GM18499 (cell line): Measurements from ENCODE around the gene BRSK2.
"Not testable (repeated sequence)": the region's sequence is repeated elsewhere in the genome, so short reads cannot be mapped to it uniquely, and the experiment has no call there.

Source experiments
- ATAC-seq: cut with Tn5 transposase; IDR thresholded peaks from one replicate; pipeline ENCODE4 v1.9.1; 2021; ENCODE audit warnings: moderate number of reproducible peaks; ENCODE audit not compliant: insufficient read depth, unreplicated experiment

The BRSK2 gene

DNA sequence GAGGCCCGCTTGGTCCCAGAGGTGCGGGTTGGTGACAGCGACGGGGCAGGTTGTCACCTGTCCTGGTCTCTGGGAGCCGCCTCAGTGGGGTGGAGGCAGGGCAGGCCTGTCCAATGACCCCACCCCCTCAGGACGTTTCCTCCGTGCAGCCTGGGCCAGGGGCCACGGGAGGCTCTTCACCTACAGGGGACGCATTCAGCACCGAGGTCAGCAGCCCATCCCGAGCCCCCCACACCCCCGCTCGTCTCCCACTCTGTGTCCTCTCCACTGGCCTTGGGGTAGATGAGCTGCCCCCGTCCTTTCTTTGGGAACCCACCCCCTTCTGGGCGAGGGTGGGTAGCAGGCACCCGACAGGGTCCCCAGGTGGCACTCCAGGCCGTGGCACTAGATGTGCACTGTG, 35.7 kb downstream of the BRSK2 start:
- no peak for ATAC-seq

DNA sequence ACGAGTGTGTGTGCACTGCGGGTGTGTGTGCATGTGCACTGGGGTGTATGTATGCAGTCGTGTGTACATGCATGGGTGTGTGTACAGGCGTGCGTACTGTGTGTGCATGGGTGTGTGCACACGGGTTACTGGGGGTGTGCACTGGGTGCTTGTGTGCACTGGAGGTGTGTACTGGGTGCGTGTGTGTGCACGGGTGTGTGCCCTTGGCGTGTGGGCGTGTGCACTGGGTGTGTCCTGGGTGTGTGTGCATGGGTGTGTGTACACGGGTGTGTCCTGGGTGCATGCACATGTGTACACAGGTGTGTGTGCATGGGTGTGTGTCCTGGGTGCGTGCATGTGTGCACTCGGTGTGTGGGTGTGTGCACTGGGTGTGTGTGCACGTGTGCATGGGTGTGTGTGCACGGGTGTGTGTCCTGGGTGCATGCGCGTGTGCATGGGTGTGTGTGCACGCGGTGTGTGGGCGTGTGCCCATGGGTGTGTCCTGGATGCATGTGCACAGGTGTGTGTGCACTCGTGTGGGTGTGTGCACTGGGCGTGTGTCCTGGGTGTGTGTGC, 39.1 kb downstream of the BRSK2 start:
- no peak for ATAC-seq

DNA sequence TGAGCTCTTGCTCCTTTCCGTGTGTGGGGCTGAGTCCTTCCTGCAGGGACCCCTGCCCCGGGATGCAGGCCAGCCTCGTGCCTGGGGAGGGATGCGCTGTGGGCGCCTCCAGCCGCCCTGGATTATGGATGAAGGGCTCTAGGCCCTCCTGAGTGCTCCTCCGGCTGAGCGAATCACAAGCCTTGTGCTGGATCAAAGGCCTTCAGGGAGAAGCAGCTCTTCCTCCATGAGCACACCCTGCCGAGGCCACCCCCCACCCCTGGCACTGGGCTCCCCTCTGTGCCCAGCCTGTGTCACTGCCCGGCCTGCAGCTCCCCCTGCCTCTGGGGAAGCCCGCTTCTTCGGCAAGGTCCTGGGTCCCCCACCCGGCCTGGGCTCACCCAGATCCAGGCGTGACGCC, 43.8 kb downstream of the BRSK2 start:
- no peak for ATAC-seq

DNA sequence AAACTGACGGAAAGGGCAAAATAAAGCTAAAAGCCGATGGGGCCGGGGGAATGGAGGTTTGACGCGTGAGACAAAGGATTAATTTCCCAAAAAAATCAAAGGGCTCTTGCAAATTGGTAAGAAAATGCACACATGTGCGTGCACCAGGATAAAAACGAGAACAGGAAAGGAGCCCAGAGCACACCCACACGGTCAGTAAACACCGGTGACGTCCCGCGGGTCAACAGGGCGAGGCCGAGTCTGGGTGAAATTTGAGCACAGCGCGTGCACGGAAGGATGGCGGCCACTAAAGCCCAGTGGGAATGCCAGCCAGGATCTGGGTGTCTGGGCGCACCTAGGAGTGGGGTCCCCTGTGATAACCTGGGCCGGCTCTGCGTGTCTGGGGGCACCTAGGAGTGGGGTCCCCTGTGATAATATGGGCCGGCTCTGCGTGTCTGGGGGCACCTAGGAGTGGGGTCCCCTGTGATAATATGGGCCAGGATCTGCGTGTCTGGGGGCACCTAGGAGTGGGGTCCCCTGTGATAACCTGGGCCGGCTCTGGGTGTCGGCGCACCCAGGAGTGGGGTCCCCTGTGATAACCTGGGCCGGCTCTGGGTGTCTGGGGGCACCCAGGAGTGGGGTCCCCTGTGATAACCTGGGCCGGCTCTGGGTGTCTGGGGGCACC, 44.4 kb downstream of the BRSK2 start:
- no peak for ATAC-seq

DNA sequence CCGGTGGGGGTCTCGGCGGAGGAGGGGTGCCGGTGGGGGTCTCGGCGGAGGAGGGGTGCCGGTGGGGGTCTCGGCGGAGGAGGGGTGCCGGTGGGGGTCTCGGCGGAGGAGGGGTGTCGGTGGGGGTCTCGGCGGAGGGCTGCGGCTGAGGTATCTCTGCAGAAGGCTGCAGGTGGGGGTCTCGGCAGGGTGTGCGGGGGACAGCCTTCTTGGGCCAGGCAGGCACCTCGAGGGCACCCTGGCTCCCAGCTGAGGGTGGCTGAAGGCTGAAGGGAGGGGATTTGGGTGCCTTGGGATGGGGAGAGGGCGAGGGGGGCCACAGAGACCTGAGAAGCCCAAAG, 45.7 kb downstream of the BRSK2 start:
- ATAC-seq: not testable (repeated sequence)

DNA sequence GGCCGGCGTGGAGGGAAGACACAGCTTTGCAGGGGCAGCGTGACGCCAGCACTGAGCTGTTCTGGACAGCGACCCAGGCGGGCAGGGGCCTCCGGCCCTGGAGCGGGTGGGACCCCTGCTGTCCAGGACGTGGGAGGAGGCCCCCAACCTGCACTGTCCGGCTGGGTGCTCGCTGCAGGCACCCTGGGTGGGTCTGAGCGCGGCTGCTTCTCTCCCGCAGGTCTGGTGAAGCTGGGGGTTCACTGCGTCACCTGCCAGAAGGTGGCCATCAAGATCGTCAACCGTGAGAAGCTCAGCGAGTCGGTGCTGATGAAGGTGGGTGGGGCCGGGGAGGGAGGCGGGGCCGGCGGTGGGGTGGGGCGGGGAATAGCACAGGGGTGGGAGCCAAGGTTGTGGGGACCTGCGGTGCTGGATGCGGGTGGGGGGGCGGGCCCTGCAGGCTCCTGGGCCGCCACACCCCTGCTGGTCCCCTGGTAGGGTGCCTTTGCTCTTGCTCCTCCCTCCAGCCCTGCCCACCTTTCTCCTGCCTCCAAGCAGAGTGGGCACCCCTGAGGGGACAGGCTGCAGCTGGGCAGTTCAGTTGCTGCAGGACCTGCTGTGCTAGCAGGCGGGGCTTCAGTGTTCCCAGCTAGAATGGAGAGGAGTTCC, 46.2 kb downstream of the BRSK2 start:
- ATAC-seq: no peak

DNA sequence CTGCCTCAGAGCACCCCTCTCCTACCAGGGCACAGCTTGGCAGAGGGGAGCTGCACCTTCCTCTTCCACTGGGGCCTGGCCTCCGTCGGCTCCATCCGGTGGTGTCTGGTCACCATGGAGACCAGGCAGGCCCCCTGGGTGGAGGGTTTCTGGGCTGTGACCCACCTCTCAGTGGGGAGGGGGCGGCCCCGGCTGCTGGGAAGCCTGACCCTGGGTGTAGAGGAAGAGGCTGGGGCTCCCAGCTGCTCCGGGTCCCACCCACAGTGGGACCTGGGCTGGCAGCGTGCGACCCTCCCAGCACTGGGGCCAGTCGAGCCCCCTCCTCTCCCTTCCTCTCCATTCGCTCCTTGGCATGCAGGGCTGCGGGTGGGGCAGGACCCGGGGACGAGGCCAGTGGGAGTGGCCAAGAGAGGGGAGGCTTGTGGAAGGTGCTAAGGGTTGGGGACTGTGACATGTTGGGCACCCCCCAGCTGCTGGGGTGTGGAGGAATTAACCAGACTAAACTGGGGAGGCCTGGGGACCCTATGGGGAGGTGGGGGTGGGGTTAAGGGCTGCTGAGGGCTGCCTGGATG, 46.8 kb downstream of the BRSK2 start:
- no peak for ATAC-seq

DNA sequence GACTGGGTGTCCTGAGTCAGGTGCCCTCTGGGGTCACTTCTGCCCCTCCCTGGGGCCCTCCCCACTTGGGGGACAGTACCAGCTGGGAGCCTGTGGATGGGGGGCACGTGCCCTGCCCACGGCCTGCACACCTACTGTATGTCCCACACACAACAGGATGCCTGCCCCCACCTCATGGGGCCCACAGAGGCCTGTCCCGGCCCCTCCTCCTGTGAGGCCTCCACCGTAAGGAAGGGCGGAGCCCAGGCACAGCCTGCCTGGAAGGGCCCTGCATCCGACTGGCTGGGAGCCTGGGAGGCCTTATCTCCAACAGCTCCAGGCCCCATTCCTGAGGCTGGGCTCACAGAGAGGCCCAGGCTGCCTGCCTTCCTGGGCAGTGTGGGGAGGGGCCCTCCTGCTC, 47.8 kb downstream of the BRSK2 start:
- no peak for ATAC-seq

DNA sequence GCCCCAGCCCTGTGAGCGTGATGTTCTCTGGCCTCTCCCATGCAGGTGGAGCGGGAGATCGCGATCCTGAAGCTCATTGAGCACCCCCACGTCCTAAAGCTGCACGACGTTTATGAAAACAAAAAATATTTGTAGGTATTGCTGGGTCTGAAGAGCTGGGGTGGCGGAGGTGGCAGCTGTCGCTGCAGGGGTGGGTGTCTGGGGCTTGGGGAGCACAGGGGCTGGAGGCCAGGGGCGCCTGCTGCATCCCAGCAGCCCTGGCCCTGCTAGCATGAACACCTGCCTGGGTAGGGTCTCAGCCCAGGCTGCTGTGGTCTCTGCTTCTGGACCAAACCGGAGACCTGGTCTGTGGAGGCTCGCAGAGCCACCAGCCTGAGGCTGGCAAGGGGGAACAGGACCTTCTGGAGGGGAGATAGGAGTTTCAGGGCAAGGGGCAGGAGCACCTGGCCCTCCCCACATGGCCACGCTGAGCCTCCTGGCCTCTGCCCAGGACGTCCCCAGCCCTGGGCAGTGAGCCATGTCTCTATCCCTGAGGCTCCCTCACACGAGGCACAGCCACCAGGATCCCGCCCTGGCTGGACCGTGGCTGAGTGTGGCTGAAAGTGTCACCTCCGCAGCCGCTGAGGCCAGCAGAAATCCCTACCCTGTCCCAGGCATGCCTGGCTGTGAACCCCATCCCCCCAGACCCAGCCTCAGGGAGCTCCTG, 48.7 kb downstream of the BRSK2 start:
- no peak for ATAC-seq

DNA sequence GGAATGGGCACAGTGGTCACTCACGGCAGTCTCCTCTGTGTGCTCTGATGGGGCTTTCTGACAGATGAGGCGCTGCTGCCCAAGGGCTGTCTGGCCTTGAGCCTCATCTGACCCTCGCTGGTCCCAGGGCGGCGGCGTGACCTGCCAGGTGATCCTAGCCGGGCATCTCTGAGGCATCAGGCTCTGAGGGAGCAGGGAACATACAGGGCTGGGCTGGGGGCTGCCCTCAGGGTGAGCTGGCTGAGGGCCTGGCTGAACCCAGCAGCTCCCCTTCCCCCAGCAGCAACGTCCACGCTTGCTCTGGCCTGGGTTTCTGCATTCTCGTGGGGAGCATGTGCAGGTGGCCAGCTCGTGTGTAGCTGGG, 49.2 kb downstream of the BRSK2 start:
- no peak for ATAC-seq

DNA sequence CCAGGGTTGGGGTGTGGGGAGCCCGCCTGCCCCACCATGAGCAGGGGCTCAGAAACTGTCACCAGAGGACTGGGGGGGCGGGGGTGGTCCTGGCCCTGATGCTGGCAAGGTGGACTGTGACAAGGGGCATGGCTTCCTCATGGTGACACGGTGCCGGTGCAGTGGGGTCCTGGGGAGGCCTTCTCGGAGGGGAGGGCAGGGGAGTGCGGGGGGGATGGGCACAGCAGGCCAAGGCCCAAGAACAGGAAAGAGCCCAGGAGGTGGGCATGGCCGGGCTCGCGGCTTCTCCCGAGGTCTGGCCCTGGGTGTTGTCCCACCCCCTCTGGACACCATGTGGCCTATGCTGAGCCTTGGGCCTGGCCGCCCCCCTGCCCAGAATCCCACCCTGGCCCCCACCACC, 49.6 kb downstream of the BRSK2 start:
- no peak for ATAC-seq

DNA sequence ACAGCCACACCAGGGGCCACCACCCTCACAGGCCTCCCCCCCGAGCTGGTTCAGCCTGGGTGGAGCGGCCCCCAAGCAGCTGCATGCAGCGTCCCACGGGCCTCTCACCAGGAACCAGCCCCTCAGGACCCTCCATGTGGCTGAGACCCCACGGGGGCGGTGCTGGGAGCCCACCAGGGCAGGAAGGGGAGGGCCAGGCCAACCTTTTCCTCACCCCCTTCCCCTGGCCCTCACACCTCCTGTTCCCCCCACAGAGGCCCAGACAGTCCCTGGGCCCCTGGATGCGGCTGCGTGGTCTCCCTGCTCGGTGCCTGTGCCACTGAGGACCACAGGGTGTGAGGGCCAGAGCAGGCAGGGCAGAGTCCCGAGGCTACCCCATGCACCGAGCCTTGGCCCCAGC, 50.3 kb downstream of the BRSK2 start:
- no peak for ATAC-seq

DNA sequence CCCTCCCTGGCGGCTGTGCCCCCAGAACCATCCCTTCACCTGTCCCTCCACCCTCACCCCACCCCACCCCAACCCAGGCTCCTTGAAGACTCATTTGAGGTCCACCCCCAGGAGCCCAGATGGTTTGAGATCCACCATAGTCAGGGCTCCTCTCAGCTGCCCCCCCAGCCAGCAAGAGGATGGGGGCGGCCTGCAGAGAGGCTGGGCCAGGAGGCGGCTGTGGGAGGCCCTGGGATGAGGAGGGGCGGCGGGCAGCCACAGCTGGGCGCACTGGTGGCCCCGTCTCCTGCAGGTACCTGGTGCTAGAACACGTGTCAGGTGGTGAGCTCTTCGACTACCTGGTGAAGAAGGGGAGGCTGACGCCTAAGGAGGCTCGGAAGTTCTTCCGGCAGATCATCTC, 50.8 kb downstream of the BRSK2 start:
- no peak for ATAC-seq

DNA sequence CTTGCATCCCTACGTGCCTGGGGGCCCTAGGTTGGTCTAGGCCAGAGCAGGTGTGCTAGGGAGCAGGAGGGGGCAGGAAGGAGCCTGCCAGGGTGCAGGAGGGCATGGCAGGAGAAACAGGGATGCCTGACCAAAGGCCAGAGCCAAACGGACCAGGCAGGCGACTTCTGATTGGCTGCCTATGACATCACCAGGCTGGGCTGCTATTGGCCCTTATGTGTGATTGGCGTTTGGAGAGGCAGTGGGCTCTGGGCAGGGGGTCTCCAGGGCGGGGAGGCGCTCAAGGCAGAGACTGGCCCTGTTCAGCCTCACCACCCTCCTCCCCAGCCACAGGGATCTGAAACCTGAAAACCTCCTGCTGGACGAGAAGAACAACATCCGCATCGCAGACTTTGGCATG, 52.4 kb downstream of the BRSK2 start:
- ATAC-seq: no peak

DNA sequence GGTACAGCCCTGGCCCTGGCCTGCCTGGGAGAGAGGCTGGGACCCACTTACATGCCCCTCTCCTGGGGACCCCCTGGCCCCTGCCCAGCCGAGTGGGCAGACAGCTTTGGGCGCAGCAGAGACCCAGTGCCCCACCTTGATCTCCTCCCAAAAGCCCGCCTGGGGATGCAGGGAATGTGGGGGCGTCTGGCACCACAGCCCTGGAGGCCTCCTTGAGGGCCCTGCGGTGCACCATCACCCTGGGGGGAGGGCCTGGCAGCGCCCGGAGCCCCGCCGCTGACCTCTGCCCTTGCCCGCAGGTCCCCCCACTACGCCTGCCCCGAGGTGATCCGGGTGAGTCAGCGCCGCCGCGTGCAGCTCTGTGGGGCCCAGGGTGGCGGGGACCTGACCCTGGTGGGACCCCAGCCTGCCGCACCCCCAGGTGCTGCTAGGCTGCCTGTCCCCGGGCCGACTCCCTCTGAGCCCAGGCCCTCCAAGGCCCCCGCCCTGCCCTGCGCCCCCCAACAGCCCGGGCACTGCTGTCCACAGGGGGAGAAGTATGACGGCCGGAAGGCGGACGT, 53.2 kb downstream of the BRSK2 start:
- no peak for ATAC-seq

DNA sequence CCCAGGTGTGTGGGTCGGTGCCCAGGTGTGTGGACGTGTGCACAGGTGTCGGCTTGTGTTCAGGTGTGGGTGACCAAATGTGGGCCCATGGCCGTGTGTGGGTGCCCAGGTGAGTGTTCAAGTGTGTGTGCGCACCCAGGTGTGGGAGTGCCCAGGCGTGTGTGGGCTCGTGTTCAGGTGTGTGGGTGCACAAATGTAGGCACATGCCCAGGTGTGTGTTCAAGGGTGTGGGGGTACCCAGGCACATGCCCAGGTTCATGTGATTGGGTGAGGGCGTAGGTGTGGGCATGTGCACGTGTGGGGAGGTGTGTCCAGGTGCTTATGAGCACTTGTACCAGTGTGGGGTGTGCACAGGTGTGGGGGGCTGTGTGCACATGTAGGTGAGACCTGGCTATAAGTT, 54.0 kb downstream of the BRSK2 start:
- no peak for ATAC-seq

DNA sequence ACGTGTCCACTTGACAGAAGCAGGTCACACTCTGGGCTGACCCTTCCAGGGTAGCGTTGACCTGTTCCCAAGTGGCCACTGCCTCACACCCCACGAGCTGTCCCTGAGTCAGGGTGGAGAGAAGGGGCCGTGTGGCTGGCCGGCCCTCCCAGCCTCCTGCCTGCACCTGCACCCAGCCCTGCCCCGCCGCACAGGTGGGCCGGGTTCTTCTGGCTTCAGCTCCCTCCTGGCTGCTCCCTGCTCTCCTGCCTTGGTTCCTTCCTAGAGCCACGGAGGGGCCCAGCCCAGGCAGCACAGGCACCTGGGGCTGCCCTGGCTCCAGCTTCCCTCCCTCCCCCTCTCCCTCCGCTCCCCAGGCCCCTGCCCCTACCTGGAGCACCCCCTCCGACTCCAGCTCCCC, 54.6 kb downstream of the BRSK2 start:
- ATAC-seq: no peak

DNA sequence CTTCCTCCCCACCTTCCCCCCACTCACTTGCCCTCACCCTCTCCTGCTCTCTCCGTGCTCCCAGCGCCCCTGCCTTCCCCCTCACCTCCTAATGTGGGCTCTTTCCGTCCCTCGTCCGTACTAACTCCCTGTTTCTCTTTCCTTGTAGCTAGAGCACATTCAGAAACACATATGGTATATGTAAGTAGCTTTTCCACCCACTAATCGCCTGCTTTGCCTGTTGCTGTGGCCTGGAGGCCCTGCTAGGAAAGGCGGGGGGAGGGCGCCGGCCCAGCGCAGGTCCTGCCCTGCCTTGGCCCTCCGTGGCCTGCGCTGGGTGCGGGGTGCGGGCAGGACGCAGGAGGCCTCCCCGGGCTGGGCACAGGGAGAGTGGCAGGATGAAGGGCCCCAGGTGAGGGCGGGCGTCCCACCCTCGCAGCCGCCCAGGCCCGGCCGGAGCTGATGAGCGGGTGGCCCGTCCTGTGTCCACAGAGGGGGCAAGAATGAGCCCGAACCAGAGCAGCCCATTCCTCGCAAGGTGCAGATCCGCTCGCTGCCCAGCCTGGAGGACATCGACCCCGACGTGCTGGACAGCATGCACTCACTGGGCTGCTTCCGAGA, 55.2 kb downstream of the BRSK2 start:
- ATAC-seq: no peak

DNA sequence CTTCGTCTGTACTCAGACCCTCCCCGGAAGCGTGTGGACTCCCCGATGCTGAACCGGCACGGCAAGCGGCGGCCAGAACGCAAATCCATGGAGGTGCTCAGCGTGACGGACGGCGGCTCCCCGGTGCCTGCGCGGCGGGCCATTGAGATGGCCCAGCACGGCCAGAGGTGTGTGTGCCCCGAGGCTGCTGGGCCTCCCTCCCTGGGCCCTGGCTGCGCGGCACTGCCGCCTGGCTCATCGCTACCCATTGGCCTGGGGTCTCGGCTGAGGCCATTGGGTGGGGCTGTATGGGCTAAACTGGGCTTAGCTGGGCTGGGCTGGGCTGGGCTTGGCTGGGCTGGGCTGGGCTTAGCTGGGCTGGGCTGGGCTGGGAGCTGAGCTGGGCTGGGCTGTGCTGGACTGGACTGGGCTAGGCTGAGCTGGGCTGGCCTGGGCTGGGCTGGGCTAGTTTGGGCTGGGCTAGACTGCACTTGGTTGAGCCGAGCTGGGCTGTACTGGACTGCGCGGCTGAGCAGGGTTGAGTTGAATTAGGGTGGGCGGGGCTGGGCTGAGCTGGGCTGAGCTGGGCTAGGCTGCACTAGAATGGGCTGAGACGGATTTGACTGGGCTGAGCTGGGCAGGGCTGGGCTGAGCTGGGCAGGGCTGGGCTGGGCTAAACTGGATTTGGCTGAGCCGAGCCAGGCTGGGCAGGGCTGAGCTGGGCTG, 56.2 kb downstream of the BRSK2 start:
- ATAC-seq: no peak

DNA sequence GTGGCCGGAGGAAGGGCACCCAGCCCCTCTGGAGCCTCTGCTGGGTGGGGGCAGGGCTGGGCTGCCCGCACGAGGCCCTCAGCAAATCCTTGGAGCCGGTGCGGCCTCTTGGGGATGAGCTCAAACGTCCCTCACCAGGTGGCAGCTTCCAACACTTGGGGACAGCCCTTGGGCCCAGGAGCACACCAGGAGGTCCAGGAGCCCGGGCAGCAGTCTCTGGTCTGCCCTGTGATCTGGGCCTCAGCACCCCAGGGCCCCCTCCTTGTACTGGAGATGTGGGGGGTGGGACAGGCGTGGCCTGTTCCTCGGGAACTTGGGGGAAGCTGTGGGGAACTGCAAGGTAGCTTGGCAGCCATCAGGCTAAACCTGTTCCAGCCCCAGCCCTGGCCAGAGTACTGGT, 56.9 kb downstream of the BRSK2 start:
- no peak for ATAC-seq
